Mesenchymal stem cell (in vitro differentiated cells and primary cell): ENCODE results near the gene SCGB1D1.

ENCODE experiments used
- DNase-seq: peaks from one replicate; pipeline ENCODE4 v3.0.0-alpha.2; 2013
- H2AFZ ChIP-seq: one replicate; pipeline ENCODE4 v1.6.1; 2013; ENCODE audit warnings: low read depth, mild to moderate bottlenecking, control low read depth, inconsistent platforms, low read length, moderate library complexity
- H2AK5ac ChIP-seq: 2 replicates; pipeline ENCODE4 v1.6.1; 2013; ENCODE audit warnings: low read length, moderate library complexity, mild to moderate bottlenecking, inconsistent platforms; ENCODE audit not compliant: severe bottlenecking
- H2BK120ac ChIP-seq: one replicate; pipeline ENCODE4 v1.6.1; 2013; ENCODE audit warnings: low read depth, mild to moderate bottlenecking, inconsistent platforms, low read length, moderate library complexity
- H2BK12ac ChIP-seq, 2 experiments: one replicate each; pipeline ENCODE4 v1.6.1; 2013; ENCODE audit warnings: inconsistent platforms in 2 of 2, low read length in 2 of 2, mild to moderate bottlenecking in 2 of 2, moderate library complexity in 2 of 2, control low read depth in 1 of 2
- H2BK15ac ChIP-seq: one replicate; pipeline ENCODE4 v1.6.1; 2013; ENCODE audit warnings: mild to moderate bottlenecking, low read depth, inconsistent platforms; ENCODE audit not compliant: poor library complexity, severe bottlenecking
- H2BK5ac ChIP-seq: 2 replicates; pipeline ENCODE4 v1.6.1; 2013; ENCODE audit warnings: low read depth, mild to moderate bottlenecking, low read length, control low read depth, inconsistent platforms; ENCODE audit not compliant: poor library complexity, severe bottlenecking
- H3K14ac ChIP-seq, 2 experiments: one replicate each; pipeline ENCODE4 v1.6.1; 2013; ENCODE audit warnings: inconsistent platforms in 2 of 2, low read length in 2 of 2, control low read depth in 1 of 2, mild to moderate bottlenecking in 1 of 2, moderate library complexity in 1 of 2
- H3K18ac ChIP-seq, 2 experiments: one replicate each; pipeline ENCODE4 v1.6.1; 2013; ENCODE audit warnings: inconsistent platforms in 2 of 2, low read length in 2 of 2, control low read depth in 1 of 2, low read depth in 1 of 2, mild to moderate bottlenecking in 1 of 2
- H3K23ac ChIP-seq, 2 experiments: one replicate each; pipeline ENCODE4 v1.6.1; 2013; ENCODE audit warnings: inconsistent platforms in 2 of 2, low read length in 2 of 2, mild to moderate bottlenecking in 2 of 2, moderate library complexity in 2 of 2, control low read depth in 1 of 2
- H3K27ac ChIP-seq: 2 replicates; pipeline ENCODE4 v1.5.1; 2013; ENCODE audit warnings: mild to moderate bottlenecking, moderate library complexity, low read length, control low read depth, inconsistent platforms; ENCODE audit not compliant: poor library complexity, severe bottlenecking
- H3K27me3 ChIP-seq, 2 experiments: 2 replicates each; pipeline versions ENCODE4 v1.6.1 to v1.7.0; 2013; ENCODE audit warnings: low read length in 2 of 2, mild to moderate bottlenecking in 2 of 2, moderate library complexity in 2 of 2, control low read depth in 1 of 2, inconsistent platforms in 1 of 2; ENCODE audit not compliant: control insufficient read depth in 1 of 2, insufficient read depth in 1 of 2
- H3K36me3 ChIP-seq, 2 experiments: 2 replicates each; pipeline versions ENCODE4 v1.6.1 to v1.7.0; 2013; ENCODE audit warnings: low read length in 2 of 2, control low read depth in 1 of 2, inconsistent platforms in 1 of 2, low read depth in 1 of 2, mild to moderate bottlenecking in 1 of 2; ENCODE audit not compliant: insufficient read depth in 2 of 2, control insufficient read depth in 1 of 2
- H3K4ac ChIP-seq, 2 experiments: one replicate each; pipeline ENCODE4 v1.6.1; 2013; ENCODE audit warnings: inconsistent platforms in 2 of 2, low read length in 2 of 2, mild to moderate bottlenecking in 2 of 2, moderate library complexity in 2 of 2, control low read depth in 1 of 2, low read depth in 1 of 2
- H3K4me1 ChIP-seq: 2 replicates; pipeline ENCODE4 v1.6.1; 2013; ENCODE audit warnings: low read depth, low read length, control low read depth; ENCODE audit not compliant: control insufficient read depth, insufficient read depth
- H3K4me2 ChIP-seq: 2 replicates; pipeline ENCODE4 v1.6.1; 2013; ENCODE audit warnings: low read length, mild to moderate bottlenecking, inconsistent platforms; ENCODE audit not compliant: poor library complexity, severe bottlenecking
- H3K4me3 ChIP-seq, 2 experiments: 2 replicates each; pipeline versions ENCODE4 v1.5.1 to v1.7.0; 2013; ENCODE audit warnings: low read length in 2 of 2, mild to moderate bottlenecking in 2 of 2, control low read depth in 1 of 2, low read depth in 1 of 2; ENCODE audit not compliant: insufficient read depth in 1 of 2
- H3K79me1 ChIP-seq: replicated peaks from 2 replicates; pipeline ENCODE4 v1.6.1; 2013; ENCODE audit warnings: mild to moderate bottlenecking, control low read depth, low read length, inconsistent platforms; ENCODE audit not compliant: poor library complexity, severe bottlenecking
- H3K9ac ChIP-seq: 2 replicates; pipeline ENCODE4 v1.7.0; 2013; ENCODE audit warnings: mild to moderate bottlenecking, low read length, moderate library complexity
- H3K9me3 ChIP-seq: 2 replicates; pipeline ENCODE4 v1.7.0; 2013; ENCODE audit warnings: mild to moderate bottlenecking, low read length; ENCODE audit not compliant: control insufficient read depth
- H4K8ac ChIP-seq: one replicate; pipeline ENCODE4 v1.6.1; 2013; ENCODE audit warnings: inconsistent platforms, mild to moderate bottlenecking, low read length, moderate library complexity
- H4K91ac ChIP-seq: one replicate; pipeline ENCODE4 v1.6.1; 2013; ENCODE audit warnings: mild to moderate bottlenecking, low read length, inconsistent platforms
- WGBS: methylation state at CpG from one replicate; pipeline ENCODE4 v1.1.7; 2013; ENCODE audit warnings: mixed read lengths; 5-methylcytosine and 5-hydroxymethylcytosine counted together

The SCGB1D1 gene

DNA sequence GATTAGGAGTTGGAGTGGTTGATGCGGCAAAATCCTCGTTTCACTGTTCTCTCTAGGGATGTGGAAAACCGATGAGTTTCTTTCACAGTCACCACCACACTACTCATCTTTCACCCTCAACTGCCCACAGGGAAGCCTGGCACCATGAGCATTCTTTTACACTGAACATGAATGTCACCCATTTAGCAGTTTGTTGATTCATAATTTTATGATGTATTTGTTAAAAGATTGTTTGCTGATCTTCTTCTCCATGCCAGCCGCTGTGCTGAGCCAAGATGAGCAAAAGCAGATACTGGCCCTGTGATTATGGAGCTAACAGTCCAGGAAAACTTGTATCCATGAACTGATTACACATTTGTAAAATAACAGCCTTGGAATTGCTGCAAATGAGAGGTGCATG lies 48.1 kb downstream of the SCGB1D1 start:
- H3K9me3 ChIP-seq, result no peaks in the 10 kb centered on the region
- no peaks in the 10 kb centered on the region for H3K4me1 ChIP-seq
- H3K4me2 ChIP-seq, result no peak overlapping the region
- no peak overlapping the region for H3K18ac ChIP-seq
- no peak overlapping the region for H4K8ac ChIP-seq
- no peak overlapping the region for H3K27ac ChIP-seq
- H3K27me3 ChIP-seq, result peaks cover 14 to 52% of the 10 kb centered on the region in 2 experiments
- no peak overlapping the region for H4K91ac ChIP-seq
- WGBS, result 78% methylated on average over 4 of the region's 4 CpGs
- no peaks in the 10 kb centered on the region for H3K79me1 ChIP-seq
- H3K14ac ChIP-seq, result no peak overlapping the region
- H2BK12ac ChIP-seq, result no peak overlapping the region
- no peak overlapping the region for H2AFZ ChIP-seq
- H2AK5ac ChIP-seq, result no peak overlapping the region
- no peak overlapping the region for H3K23ac ChIP-seq
- H3K4me3 ChIP-seq, result no peak overlapping the region
- no peak overlapping the region for H3K4ac ChIP-seq
- H2BK5ac ChIP-seq, result no peak overlapping the region
- no peak overlapping the region for H2BK120ac ChIP-seq
- no peaks in the 10 kb centered on the region for H3K36me3 ChIP-seq
- DNase-seq, result no peak
- H3K9ac ChIP-seq, result no peak overlapping the region
- H2BK15ac ChIP-seq, result no peak overlapping the region

GRCh38 chr11:62241095-62241494 lies 51.1 kb downstream of the SCGB1D1 start:
- Histone ChIP-seq H3K4ac (no peak overlapping the region), H3K14ac (no peak overlapping the region), H3K4me1 (no peaks in the 10 kb centered on the region), H3K18ac (no peak overlapping the region), H2BK120ac (no peak overlapping the region), H4K91ac (no peak overlapping the region), H2AK5ac (no peak overlapping the region), H3K27ac (no peak overlapping the region), H3K27me3 (peaks cover 10 to 60% of the 10 kb centered on the region in 2 experiments), H3K79me1 (no peaks in the 10 kb centered on the region), H4K8ac (no peak overlapping the region), H3K9ac (no peak overlapping the region), H3K36me3 (no peaks in the 10 kb centered on the region), H3K4me2 (no peak overlapping the region), H3K4me3 (no peak overlapping the region), H3K23ac (no peak overlapping the region), H2AFZ (no peak overlapping the region), H2BK5ac (no peak overlapping the region), H2BK12ac (no peak overlapping the region), H2BK15ac (no peak overlapping the region), H3K9me3 (no peaks in the 10 kb centered on the region)
- WGBS, result 91% methylated on average over 1 of the region's 3 CpGs
- no peak for DNase-seq

DNA sequence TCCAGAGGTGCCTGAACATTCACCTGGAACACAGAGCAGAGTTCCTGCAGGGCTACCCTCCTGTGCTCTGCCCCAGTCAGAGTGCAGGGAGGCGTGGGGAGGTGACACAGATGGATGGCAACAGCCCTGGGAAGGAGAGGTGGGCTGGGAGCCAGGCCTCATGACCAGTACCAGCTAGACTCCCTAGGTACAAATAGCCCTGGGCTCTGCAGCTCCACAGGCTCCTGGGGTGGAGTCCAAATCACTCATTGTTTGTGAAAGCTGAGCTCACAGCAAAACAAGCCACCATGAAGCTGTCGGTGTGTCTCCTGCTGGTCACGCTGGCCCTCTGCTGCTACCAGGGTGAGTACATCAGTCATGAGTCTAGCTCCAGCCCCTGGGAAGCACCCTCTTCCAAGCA lies 52.0 kb downstream of the SCGB1D1 start, which contains the start of gene SCGB1D2:
SCGB1D2 (plus strand) TSS at position 219 of the 400 bp plus-strand sequence; CDS start at position 288, 69 bp downstream.
- Histone ChIP-seq H3K79me1 (no peaks in the 10 kb centered on the region), H2AK5ac (no peak within 1 kb of the TSS), H3K18ac (no peak within 1 kb of the TSS), H3K4me2 (no peak within 1 kb of the TSS), H3K27ac (no peak within 1 kb of the TSS), H2BK120ac (no peak within 1 kb of the TSS), H3K4me3 (no peak within 1 kb of the TSS), H3K9ac (no peak within 1 kb of the TSS), H2BK5ac (no peak within 1 kb of the TSS), H3K14ac (no peak within 1 kb of the TSS), H3K23ac (no peak within 1 kb of the TSS), H2AFZ (no peak within 1 kb of the TSS), H4K8ac (no peak within 1 kb of the TSS), H3K9me3 (no peaks in the 10 kb centered on the region), H2BK12ac (no peak within 1 kb of the TSS), H3K4ac (no peak within 1 kb of the TSS), H2BK15ac (no peak within 1 kb of the TSS), H3K4me1 (no peaks in the 10 kb centered on the region), H3K36me3 (no peaks in the 10 kb centered on the region), H3K27me3 (peaks cover 10 to 50% of the 10 kb centered on the region in 2 experiments), H4K91ac (no peak within 1 kb of the TSS)
- 60% methylated on average over 3 of the region's 3 CpGs for WGBS
- DNase-seq, result no peak
